Measurements from ENCODE around the gene LY6G5B. TPM values are rescaled to one million over a fixed set of nuclear protein-coding genes. Genes with fewer than 3 reads are reported as not detected.

LY6G5B gene
- total and polyA plus RNA-seq, 2 experiments from 2014 or later, result 5.9 to 7.5 TPM

DNA sequence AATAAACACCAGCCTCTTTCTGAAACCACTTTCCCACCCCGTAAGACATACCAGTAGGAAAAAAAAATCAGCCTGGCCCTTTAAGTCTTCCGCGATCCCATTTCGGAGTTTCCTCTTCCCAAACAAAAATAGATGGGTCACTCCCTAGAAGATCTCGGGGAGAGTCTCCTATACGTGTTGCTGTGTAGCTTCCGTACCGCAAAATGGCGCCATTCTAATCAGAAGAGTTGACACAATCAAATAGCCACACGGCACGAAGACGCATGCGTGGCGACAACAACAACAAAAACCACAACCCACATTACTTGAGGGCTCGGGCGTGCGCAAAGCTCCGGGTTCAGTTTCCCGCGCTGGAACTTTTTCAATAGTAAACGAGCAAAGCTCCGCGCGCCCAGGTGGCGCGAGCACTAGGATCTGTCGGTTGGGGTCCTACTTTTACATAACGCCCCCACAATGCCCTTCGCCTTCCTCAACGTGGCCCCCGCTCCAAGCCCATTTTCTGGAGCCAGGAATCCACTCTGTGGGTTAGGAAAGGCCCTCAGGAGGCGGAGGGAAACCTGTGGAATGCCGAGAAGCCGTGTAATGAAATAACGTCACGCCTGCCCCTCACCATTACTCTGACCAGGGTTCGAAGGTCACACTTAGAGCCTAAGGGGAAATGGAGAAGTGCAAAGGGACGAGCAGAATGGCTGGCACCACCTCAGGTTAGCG, 4.8 kb upstream of the LY6G5B start, which contains the start of gene GPANK1:
TSS of gene GPANK1 (minus strand) at position 208 of the 711 bp plus-strand sequence. CDS start 519 bp downstream, outside the sequence.
- Histone ChIP-seq H3K4me2 (ENCODE audit: unreplicated experiment) (peak within 1 kb of the TSS; percentile 93), H4K20me1 (ENCODE audit: insufficient read depth) (no peaks in the 10 kb centered on the region), H3K79me2 (ENCODE audit: insufficient read depth) (peaks cover 82% of the 10 kb centered on the region), H2AFZ (peak within 1 kb of the TSS; percentile 71), H3K4me1 (ENCODE audit: insufficient read depth) (peaks cover 20% of the 10 kb centered on the region), H3K27ac (peak within 1 kb of the TSS; percentile 87), H3K27me3 (replicated peaks; ENCODE audit: insufficient read depth) (no peaks in the 10 kb centered on the region), H3F3A (ENCODE audit: insufficient read depth) (peaks cover 38% of the 10 kb centered on the region), H3K9ac (peak within 1 kb of the TSS; percentile 93), H3K9me3 (ENCODE audit: low read depth) (no peaks in the 10 kb centered on the region), H3K36me3 (ENCODE audit: low read depth) (peaks cover 17% of the 10 kb centered on the region), H3K4me3 (peak within 1 kb of the TSS; percentile 89), H3K9me2 (ENCODE audit: insufficient read depth) (no peaks in the 10 kb centered on the region)
- 1% methylated on average over 39 of the region's 39 CpGs for WGBS, 2 experiments (ENCODE audit: low coverage in 1 of 2, low lambda C conversion rate in 2 of 2, missing lambda C conversion rate in 2 of 2)
- TF ChIP-seq EZH2 (IDR thresholded peaks at IDR 0.05; ENCODE audit: insufficient read depth, poor library complexity, severe bottlenecking) (no peak), EZH2phosphoT487 (IDR thresholded peaks at IDR 0.05; ENCODE audit: insufficient read depth, low read depth) (no peak)
- in situ Hi-C loops (cut with MboI), result no loop called here
- DNase-seq, result peak; percentile 95

DNA sequence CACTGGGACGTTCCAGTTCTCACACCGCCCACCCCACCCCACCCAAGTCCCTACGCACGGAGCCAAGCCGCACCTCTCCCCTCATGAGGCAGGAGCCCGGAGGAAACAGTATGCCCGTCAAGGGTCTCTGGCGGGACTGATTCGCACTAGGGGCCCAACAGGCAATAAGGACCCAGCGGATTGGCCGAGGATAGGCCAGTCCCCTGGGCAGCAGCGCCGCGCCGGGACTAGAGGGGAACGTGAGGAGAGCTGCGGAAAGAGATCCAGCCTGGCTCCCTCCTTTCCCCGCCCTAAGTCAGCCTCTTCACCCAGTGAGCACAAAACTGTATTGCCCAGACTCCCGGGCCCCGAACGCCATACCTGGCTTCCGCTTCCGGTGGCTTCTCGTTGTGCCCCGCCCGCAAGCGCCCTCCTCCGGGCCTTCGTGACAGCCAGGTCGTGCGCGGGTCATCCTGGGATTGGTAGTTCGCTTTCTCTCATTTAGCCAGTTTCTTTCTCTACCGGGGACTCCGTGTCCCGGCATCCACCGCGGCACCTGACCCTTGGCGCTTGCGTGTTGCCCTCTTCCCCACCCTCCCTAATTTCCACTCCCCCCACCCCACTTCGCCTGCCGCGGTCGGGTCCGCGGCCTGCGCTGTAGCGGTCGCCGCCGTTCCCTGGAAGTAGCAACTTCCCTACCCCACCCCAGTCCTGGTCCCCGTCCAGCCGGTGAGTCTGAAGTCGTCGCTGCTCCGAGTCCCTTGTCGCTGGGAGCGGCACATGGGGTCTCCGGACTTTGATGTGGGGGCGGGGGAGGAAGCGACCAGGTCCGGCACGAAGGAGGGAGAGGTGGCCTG, 4.1 kb upstream of the LY6G5B start, which contains the start of gene CSNK2B:
TSS of gene CSNK2B (plus strand) at position 580 of the 836 bp plus-strand sequence. CDS start 752 bp downstream, outside the sequence.
- Histone ChIP-seq H3K27ac (peak within 1 kb of the TSS; percentile 87), H3K4me3 (peak within 1 kb of the TSS; percentile 89), H3F3A (ENCODE audit: insufficient read depth) (peaks cover 38% of the 10 kb centered on the region), H3K79me2 (ENCODE audit: insufficient read depth) (peaks cover 83% of the 10 kb centered on the region), H4K20me1 (ENCODE audit: insufficient read depth) (no peaks in the 10 kb centered on the region), H3K36me3 (ENCODE audit: low read depth) (peaks cover 21% of the 10 kb centered on the region), H3K9me2 (ENCODE audit: insufficient read depth) (no peaks in the 10 kb centered on the region), H2AFZ (peak within 1 kb of the TSS; percentile 71), H3K9ac (peak within 1 kb of the TSS; percentile 93), H3K4me1 (ENCODE audit: insufficient read depth) (peaks cover 20% of the 10 kb centered on the region), H3K4me2 (ENCODE audit: unreplicated experiment) (peak within 1 kb of the TSS; percentile 93), H3K9me3 (ENCODE audit: low read depth) (no peaks in the 10 kb centered on the region), H3K27me3 (replicated peaks; ENCODE audit: insufficient read depth) (no peaks in the 10 kb centered on the region)
- WGBS, 2 experiments (ENCODE audit: low coverage in 1 of 2, low lambda C conversion rate in 2 of 2, missing lambda C conversion rate in 2 of 2), result 0 to 1% methylated on average over 37 to 63 of the region's 63 CpGs
- DNase-seq, result peak; percentile 99
- no peak for TF ChIP-seq EZH2 (IDR thresholded peaks at IDR 0.05; ENCODE audit: insufficient read depth, poor library complexity, severe bottlenecking)
- TF ChIP-seq EZH2phosphoT487 (IDR thresholded peaks at IDR 0.05; ENCODE audit: insufficient read depth, low read depth), result no peak
- in situ Hi-C loops (cut with MboI), result no loop called here

DNA sequence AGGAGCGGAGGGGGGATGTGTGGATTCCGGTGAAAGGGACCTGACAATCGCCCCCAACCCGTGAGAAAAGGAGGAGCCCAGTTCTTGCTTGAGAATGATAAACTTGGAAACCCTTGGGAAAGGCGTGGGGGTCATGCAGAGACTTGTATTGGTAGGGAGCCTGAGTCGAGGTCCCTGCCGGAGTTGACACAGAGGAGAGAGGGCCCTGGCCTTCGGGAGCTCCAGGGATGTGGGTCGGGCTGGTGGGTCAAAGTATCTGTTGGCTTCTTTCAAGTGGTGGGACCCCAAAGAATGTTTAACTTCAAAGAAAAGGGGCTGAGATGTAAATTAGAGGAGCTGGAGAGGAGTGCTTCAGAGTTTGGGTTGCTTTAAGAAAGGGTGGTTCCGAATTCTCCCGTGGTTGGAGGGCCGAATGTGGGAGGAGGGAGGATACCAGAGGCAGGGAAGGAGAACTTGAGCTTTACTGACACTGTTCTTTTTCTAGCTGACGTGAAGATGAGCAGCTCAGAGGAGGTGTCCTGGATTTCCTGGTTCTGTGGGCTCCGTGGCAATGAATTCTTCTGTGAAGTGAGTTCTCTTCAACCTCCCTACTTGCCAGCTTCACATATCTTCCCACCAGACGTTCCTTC, 3.3 kb upstream of the LY6G5B start:
- H3K4me3 ChIP-seq, result peak overlapping the region; percentile 89
- H3K9me2 ChIP-seq (ENCODE audit: insufficient read depth), result no peaks in the 10 kb centered on the region
- 0 to 2% methylated on average over 14 to 15 of the region's 15 CpGs for WGBS, 2 experiments (ENCODE audit: low coverage in 1 of 2, low lambda C conversion rate in 2 of 2, missing lambda C conversion rate in 2 of 2)
- H3K9me3 ChIP-seq (ENCODE audit: low read depth), result no peaks in the 10 kb centered on the region
- H3K9ac ChIP-seq, result peak overlapping the region; percentile 93
- no peak for TF ChIP-seq EZH2 (IDR thresholded peaks at IDR 0.05; ENCODE audit: insufficient read depth, poor library complexity, severe bottlenecking)
- peak; percentile 65 for DNase-seq
- peak overlapping the region; percentile 54 for H2AFZ ChIP-seq
- H3K27me3 ChIP-seq (replicated peaks; ENCODE audit: insufficient read depth), result no peaks in the 10 kb centered on the region
- peaks cover 21% of the 10 kb centered on the region for H3K36me3 ChIP-seq (ENCODE audit: low read depth)
- H3K4me1 ChIP-seq (ENCODE audit: insufficient read depth), result peaks cover 15% of the 10 kb centered on the region
- no peaks in the 10 kb centered on the region for H4K20me1 ChIP-seq (ENCODE audit: insufficient read depth)
- peak overlapping the region; percentile 90 for H3K4me2 ChIP-seq (ENCODE audit: unreplicated experiment)
- in situ Hi-C loops (cut with MboI), result no loop called here
- H3K79me2 ChIP-seq (ENCODE audit: insufficient read depth), result peaks cover 77% of the 10 kb centered on the region
- H3F3A ChIP-seq (ENCODE audit: insufficient read depth), result peaks cover 32% of the 10 kb centered on the region
- H3K27ac ChIP-seq, result peak overlapping the region; percentile 78

DNA sequence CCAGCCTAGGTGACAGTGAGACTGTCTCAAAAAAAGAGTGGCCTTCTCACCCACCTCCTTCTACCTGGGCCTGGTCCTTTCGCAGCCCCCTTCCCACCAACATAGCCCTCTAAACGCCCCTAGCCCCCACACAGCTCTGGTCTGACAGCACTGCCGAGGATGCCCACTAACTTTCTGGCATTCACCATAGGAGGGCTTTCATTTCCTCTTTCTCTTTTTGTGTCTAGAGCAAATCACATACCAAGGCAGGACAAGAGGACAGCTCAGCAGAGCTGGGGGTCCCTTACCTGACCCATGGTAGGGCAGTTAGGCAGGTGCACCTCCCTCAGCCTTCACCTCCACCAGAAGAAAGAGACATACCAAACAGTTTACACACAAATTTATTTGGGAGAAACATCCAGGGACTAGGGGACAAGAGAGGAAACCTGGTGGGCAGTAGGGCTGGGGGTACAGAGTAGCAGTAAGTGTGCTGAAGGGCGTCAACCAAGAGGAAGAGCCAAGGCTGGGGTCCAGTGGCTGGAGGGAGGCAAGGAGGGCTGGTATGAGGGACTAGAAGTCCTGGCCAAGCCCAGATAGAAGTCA, 6.6 kb downstream of the LY6G5B start:
- WGBS, 2 experiments (ENCODE audit: low coverage in 1 of 2, low lambda C conversion rate in 2 of 2, missing lambda C conversion rate in 2 of 2), result 88 to 89% methylated on average over 4 of the region's 4 CpGs
- H3K9me2 ChIP-seq (ENCODE audit: insufficient read depth), result no peaks in the 10 kb centered on the region
- H3K36me3 ChIP-seq (ENCODE audit: low read depth), result peaks cover 7% of the 10 kb centered on the region; the same call in 1 of the 2 replicates
- TF ChIP-seq EZH2 (IDR thresholded peaks at IDR 0.05; ENCODE audit: insufficient read depth, poor library complexity, severe bottlenecking) (no peak), EZH2phosphoT487 (IDR thresholded peaks at IDR 0.05; ENCODE audit: insufficient read depth, low read depth) (no peak)
- DNase-seq, result no peak
- peak overlapping the region; percentile 45; the same call in 1 of the 2 replicates for H2AFZ ChIP-seq
- peaks cover 4% of the 10 kb centered on the region; the same call in 1 of the 2 replicates for H3K4me1 ChIP-seq (ENCODE audit: insufficient read depth)
- no peak overlapping the region for H3K27ac ChIP-seq
- no peaks in the 10 kb centered on the region for H3K27me3 ChIP-seq (replicated peaks; ENCODE audit: insufficient read depth)
- peaks cover 32% of the 10 kb centered on the region for H3F3A ChIP-seq (ENCODE audit: insufficient read depth)
- no peaks in the 10 kb centered on the region for H4K20me1 ChIP-seq (ENCODE audit: insufficient read depth)
- no peaks in the 10 kb centered on the region for H3K79me2 ChIP-seq (ENCODE audit: insufficient read depth)
- H3K4me3 ChIP-seq, result no peak overlapping the region
- H3K9me3 ChIP-seq (ENCODE audit: low read depth), result no peaks in the 10 kb centered on the region
- no peak overlapping the region for H3K9ac ChIP-seq
- H3K4me2 ChIP-seq (ENCODE audit: unreplicated experiment), result no peak overlapping the region
- in situ Hi-C loops (cut with MboI), result no loop called here
